CD4-positive, alpha-beta T cell treated with Interleukin-15 for 4 hours (primary cell): ENCODE measurements around the gene ANK2.
A peak's percentile ranks its signal among the peaks of the same experiment; 100 is the strongest.

Experiments used
- DNase-seq: peaks from one replicate; pipeline ENCODE4 v3.0.0-alpha.2; 2020; ENCODE audit warnings: low spot score

The ANK2 gene

GRCh38 chr4:113290666-113291065, 241.2 kb downstream of the ANK2 start:
- DNase-seq = no peak

- DNase-seq = no peak
Observed at GRCh38 chr4:113292371-113293042, 243.1 kb downstream of the ANK2 start.

DNA sequence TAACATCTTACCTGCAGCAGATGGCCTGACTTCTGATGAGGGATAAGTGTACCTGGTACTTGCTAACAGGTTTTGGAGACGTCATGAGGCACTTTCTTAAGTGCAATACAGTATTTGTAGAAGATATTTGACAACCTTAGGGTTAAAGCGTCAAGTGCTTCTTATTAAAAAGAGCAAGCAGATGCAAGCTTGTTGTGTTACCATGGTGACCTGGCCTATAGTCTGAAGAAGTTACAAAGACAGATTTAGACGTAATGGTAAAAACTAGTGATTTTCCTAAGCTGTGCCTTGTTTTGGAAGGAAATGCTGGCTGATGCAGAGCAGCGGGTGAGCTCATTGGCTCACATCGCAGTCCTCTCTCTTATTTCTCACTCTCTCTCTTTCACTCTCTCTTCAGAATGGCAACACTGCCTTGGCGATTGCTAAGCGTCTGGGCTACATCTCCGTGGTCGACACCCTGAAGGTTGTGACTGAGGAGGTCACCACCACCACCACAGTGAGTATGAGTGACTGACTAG, 243.6 kb downstream of the ANK2 start:
- DNase-seq = no peak

GRCh38 chr4:113293674-113294073, 244.2 kb downstream of the ANK2 start:
- DNase-seq = no peak

- no peak for DNase-seq
Observed at GRCh38 chr4:113294908-113295307, 245.5 kb downstream of the ANK2 start.

DNA sequence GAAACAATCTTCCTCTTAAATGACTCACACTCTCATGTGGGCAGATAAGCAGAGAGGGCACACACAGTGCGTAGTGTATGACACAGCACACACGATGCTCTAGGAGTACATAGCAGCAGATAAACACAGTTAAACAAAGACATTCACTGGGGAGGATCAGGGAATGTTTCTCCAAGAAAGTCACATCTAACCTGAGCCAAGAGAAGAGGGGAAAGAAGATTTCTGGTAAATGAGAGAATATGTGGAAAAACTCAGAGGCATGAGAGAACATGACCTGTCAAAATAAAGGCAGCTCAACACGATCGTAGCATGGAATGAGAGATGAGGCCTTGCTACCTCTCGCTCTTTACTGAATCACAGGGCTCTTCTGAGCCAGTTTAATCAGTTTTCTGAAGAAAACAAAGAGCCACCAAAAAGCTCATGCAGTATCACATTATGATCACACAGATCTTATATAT, 251.0 kb downstream of the ANK2 start:
- no peak for DNase-seq

GRCh38 chr4:113302051-113302450, 252.6 kb downstream of the ANK2 start:
- DNase-seq = no peak

- DNase-seq = no peak
Observed at GRCh38 chr4:113303315-113303714, 253.9 kb downstream of the ANK2 start.

DNA sequence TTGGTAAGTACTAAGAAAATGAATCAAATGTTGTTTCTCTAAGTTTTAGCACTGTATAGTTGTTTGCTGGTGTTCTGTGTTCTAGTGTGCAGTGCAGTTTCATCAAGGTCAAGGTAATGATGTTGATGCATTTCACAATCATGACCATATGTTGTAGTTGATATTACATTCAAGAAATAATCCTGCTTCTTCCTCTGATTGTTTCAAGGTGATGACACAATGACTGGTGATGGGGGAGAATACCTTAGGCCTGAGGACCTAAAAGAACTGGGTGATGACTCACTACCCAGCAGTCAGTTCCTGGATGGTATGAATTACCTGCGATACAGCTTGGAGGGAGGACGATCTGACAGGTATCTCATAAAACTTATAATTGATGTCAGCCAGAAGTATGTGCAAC, 261.6 kb downstream of the ANK2 start:
- DNase-seq = no peak

DNA sequence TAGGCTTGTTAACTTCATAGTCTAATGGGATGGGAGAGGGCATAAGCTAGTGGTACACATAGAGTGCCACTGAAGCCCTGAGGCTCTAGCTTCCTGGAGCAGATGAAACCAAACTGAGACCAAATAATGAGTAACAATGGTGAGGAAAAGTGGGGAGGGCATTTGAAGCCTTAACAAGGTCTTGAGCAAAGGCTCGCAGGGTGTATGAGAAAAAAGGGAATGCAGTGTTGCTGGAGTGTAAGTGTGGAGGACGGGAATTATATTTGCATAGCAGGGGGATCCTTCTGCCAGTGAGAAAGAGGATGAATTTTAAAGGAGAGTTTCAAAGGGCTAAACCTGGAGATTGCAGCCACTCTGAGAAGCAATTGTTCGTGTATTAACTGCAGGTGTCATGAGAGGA, 263.1 kb downstream of the ANK2 start:
- no peak for DNase-seq

DNA sequence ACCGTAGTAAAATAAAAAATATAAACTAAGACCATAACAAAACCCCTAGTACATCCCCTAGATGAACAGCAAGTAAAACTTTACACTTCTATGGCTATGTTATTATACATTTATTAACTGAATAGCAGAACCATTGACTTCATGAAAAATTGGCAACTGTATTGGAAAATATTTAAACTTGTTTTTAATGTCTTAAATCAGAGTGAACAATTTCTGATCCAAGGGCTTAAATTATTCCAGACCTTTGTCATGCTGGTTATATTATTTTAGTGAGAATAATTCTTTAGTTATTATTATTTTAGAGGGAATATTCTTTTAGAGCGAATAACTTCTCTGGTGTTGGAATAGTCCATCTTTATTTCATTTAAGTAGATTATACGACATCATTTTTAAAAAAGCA, 265.0 kb downstream of the ANK2 start:
- DNase-seq = no peak

DNA sequence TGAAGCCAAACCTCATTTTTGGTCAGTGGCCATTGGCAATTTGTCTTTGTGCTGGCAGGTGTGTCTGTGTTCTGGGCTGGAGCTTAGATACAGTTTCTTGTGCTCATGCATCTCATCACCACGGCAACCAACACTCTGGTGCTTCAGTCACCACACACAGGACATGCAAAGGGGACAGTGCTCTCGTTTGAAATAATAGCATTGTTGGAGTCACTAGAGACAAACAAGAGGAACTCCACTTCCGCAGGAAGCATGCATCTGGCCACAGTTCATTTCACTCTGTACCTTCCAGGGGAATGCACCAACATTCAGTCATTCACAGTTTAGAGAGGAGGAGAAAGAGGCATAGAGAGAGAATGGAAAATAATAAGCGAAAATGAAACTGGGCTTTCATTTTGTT, 267.4 kb downstream of the ANK2 start:
- peak; percentile 4 for DNase-seq

- DNase-seq = no peak
Observed at GRCh38 chr4:113317523-113317922, 268.1 kb downstream of the ANK2 start.

GRCh38 chr4:113322736-113323135, 273.3 kb downstream of the ANK2 start:
- no peak for DNase-seq

DNA sequence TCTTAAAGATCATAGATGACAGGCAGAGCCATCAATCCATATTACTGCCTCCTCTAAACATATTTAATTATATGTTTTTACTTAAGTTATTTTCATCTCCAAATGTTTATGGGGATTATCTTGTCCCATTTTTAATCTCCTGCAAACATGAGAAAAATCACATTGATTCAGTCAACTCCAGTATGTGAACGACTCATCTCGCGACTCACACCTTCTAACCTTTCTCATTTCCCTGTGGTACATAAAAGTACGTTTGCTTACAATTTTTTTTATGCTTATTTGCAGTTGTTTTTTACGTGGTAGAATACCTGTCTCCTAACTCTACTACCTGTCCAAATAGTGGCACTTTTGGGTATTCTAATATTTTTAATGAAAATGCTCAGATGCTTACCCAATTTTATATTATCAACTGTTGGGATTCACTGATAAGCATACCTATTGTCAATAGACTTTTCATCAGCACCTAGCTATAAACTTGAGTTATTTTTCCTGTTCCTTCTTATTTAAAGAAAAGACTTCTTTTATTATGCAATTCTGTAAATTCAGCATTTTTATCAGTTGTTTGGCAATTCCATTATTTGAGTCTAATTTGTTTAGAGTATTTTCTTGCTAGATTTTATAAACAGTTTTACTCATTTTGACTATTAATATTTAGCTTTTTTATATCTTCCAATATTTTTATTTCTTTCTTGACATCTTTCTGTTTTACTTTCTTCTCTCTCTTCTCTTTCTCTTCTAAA, 276.6 kb downstream of the ANK2 start:
- DNase-seq = no peak

- DNase-seq = no peak
Observed at GRCh38 chr4:113327494-113327893, 278.0 kb downstream of the ANK2 start.

GRCh38 chr4:113328514-113328913, 279.1 kb downstream of the ANK2 start:
- no peak for DNase-seq

DNA sequence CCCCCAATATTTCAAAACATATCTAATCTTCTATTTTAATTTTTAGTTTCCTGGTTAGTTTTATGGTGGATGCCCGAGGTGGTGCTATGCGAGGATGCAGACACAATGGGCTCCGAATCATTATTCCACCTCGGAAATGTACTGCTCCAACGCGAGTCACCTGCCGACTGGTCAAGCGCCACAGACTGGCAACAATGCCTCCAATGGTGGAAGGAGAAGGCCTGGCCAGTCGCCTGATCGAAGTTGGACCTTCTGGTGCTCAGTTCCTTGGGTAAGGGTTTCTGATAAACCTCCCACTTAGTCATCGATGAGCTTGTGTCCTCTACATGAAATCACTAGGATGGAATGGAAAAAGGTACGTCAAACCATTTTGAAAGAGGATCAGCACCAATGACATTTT, 280.7 kb downstream of the ANK2 start:
- no peak for DNase-seq

GRCh38 chr4:113331811-113332210, 282.4 kb downstream of the ANK2 start:
- DNase-seq = no peak

DNA sequence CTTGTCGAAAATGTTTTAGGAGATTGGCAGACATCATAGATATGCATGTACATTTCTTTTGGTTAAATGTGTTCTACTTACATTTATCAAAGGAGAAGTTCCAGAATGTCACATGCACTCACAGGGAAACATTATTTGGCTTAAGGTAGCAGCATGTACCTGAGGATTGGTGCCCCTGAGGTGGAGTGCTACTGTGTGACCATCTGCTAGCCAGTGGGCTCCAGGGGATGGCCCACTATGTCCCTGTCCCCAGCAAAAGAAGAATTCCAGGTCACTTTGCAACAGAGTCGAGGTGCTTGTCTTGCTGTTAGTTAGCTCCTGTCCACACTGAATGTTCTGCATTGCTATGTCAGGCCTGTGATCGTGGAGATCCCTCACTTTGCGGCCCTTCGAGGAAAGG, 283.2 kb downstream of the ANK2 start:
- no peak for DNase-seq

GRCh38 chr4:113335746-113336145, 286.3 kb downstream of the ANK2 start:
- DNase-seq = no peak

DNA sequence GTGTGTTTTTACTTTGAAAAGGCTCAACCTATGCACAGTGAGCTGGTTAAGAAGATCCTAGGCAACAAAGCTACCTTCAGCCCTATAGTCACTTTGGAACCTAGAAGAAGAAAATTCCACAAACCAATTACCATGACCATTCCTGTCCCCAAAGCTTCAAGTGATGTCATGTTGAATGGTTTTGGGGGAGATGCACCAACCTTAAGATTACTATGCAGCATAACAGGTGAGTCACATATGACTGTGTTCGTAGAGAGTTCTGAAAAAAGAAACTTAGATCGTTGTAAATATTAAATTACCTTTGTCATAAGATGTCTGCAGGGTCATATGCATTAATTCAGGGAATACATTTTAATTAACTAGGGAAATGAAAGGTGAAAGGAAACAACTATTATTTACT, 287.1 kb downstream of the ANK2 start:
- DNase-seq = no peak

DNA sequence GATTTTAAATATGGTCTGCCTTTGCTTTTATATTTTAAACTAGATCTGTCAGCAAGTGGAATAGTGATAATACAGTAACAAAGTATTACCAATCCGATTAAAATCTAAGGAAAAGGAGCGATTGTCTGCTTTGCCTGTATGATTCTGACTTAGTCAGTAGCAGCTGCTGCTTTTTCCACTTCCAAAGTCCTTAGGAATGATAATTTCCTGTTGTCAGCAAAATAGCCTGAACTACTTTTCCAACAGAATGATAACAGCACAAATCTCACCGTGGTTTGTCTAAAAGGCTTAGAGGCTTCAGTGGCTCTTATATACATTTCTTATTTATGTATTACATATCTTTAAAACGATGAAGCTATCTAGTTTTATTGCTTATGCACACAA, 290.0 kb downstream of the ANK2 start:
- no peak for DNase-seq

DNA sequence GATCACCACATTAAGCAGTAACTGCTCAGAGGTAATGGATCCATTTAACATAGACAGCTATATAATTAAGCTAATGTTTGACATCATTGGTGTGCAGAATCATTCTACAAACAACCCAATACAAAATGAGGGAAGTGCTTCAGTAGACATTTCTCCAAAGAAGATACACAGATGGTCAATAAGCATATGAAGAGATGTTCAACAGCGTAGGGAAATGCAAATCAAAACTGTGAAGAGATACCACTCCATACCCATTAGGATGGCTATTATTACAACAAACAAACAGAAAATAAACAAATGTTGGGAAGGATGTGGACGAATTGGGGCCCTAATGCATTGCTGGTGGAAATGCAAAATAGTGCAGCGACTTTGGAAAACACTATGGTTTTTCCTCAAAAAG, 294.6 kb downstream of the ANK2 start:
- no peak for DNase-seq
